HG03025 (cell line): Measurements from ENCODE around the gene GINS2.

Source experiments
- ATAC-seq: cut with Tn5 transposase; IDR thresholded peaks from one replicate; pipeline ENCODE4 v1.9.1; 2021; ENCODE audit warnings: mild to moderate bottlenecking, moderate library complexity; ENCODE audit not compliant: unreplicated experiment, low FRiP score

GINS2 gene

DNA sequence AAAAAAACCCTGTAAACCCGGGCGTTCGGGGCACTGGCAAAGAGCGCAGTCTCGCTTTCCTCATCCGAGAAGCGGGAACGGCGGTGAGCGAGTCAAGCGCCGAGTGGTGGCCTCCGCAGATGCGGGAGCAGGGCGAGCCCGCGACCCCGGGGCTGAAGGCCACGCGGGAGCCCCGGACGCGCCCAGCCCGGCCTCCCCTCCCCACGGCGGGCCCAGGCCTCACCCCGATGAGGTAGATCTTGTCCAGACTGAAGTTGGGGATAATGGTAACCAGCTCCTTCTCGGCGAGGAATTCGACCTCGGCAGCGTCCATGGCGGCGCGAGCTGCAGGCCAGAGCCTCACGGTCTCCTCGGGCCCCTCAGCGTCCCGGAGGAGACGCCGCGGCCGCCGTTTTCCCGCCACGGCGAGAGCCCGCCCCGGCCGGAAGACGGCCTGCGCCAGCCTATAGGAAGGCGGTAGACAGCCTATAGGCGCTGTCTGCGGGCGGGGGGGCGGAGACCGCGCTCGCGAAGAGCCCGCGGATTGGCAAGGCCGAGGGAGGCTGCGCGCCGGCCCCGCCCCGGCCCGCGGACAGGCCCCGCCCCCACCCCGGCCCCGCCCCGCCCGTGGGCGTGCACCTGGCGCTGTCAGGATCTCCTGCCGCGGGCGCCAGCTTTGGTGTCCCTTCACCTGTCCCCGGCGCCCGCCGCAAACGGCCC lies at the start of gene GINS2:
TSS of gene GINS2 (minus strand) at position 369 of the 699 bp plus-strand sequence. CDS start at position 313, 56 bp downstream.
- peak; percentile 88 for ATAC-seq

GRCh38 chr16:85736921-85737320 lies 48.2 kb upstream of the GINS2 start:
- no peak for ATAC-seq

DNA sequence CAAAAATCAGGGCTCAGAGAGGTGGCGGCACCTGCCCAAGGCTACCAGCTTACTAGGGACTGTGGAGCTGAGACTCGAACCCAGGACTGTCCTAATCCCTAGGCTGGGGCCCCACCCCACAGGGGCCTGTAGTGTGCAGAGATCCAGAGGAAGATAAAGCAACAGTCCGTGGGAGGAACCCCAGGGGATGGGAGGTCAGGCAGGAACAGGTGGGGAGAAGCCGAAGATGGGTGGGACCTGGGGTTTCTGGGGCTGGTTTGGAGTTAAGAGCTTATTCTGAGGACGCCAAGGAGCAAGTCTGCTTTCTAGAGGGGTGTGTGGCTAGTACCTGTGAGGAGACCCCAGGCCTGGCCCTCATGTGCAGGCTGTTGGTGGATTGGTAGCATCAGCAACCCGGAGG lies 47.2 kb upstream of the GINS2 start:
- ATAC-seq, result no peak

GRCh38 chr16:85735225-85735635 lies 46.5 kb upstream of the GINS2 start:
- peak; percentile 62 for ATAC-seq

DNA sequence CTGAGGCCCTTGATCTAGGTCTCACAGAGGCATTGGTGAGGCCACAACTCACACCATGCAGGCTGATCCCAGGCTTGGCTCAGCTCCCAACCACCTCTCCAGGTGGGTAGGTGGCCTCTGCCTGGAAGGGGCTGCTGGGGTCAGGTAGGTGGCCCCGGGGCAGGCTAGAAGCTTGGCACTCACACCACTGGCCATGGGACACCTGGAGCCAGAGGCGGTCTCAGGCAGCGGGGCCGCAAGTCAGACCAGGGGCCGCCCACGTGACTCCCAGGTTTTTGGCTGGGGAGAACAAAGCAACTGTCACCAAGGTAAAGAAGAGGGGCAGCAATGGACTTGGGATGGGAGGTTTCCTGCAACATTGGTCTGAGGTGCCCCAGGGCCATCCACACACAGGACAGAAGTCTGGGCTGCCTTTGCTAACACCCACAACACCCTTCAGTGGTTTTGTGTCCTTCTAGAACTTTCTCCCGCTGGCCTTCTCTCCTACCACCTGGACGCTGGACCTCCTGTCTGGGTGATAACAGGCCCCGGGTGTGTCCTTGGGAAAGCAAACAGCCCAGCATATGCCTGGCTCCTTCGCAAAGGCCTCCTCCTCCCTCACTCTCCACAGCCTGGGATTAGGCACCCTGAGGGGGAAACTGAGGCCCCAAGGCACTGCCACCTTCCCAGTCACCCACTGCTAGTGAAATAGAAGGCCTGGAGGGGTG lies 45.7 kb upstream of the GINS2 start:
- no peak for ATAC-seq

DNA sequence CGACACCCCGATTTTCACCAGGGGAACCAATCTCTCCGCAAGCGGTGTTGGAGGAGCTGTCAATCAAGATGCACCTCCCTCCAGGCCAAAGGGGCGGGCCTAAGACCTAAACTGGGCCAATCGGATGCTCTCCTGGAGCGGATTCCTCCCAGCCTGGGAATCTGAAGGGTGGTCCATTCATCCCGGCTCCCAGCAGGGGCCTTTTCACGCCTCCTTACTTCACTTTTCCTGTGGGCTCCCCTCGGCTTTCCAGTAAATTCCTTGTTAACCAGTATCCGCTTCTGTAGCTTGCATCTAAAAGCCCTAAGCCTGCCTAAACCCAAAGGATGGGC lies 45.1 kb upstream of the GINS2 start:
- ATAC-seq, result no peak

GRCh38 chr16:85733155-85733838 lies 44.5 kb upstream of the GINS2 start:
- ATAC-seq, result no peak

GRCh38 chr16:85731179-85731578 lies 42.4 kb upstream of the GINS2 start:
- ATAC-seq, result no peak

GRCh38 chr16:85730186-85730465 lies 41.4 kb upstream of the GINS2 start:
- ATAC-seq, result no peak

GRCh38 chr16:85729452-85730185 lies 40.9 kb upstream of the GINS2 start:
- no peak for ATAC-seq

DNA sequence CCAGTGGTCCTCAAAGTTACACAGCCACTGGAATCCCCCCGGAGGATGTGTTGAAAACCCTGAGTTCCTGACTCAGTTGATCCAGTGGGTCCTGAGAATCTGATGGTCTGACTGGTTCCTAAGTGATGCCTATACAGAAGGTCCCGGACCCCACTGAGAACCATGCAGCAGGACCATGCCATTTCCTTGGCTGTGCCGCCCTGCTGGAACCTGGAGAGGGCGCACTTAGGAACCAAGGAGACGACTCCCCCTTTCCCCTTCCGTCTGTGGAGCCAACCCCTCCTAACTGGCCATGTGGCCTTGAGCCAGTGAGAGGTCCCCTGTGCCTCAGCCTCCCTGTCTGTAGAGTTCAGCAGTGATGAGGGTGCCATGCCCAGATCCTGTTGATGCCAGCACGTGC lies 40.1 kb upstream of the GINS2 start:
- no peak for ATAC-seq

DNA sequence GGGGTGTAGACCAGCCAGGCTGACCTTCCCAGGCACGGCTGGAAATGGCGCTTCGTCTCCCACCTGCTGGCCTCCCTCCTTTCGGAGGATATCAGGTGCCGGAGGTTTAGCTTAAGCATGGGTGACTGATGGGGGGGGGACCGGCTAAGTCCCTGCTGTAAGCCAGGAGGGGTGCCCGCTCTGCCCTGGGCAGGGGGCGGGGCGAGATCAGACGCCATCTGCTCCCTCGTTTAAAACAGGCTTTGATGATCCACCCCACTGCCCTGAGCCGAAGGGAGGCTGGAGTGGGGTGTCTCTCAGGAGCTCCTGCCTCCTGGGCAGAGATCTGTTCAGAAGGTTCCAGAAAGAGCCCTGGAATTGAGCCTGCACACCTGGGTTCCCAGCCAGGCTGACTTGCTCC lies 36.2 kb upstream of the GINS2 start:
- ATAC-seq, result no peak

DNA sequence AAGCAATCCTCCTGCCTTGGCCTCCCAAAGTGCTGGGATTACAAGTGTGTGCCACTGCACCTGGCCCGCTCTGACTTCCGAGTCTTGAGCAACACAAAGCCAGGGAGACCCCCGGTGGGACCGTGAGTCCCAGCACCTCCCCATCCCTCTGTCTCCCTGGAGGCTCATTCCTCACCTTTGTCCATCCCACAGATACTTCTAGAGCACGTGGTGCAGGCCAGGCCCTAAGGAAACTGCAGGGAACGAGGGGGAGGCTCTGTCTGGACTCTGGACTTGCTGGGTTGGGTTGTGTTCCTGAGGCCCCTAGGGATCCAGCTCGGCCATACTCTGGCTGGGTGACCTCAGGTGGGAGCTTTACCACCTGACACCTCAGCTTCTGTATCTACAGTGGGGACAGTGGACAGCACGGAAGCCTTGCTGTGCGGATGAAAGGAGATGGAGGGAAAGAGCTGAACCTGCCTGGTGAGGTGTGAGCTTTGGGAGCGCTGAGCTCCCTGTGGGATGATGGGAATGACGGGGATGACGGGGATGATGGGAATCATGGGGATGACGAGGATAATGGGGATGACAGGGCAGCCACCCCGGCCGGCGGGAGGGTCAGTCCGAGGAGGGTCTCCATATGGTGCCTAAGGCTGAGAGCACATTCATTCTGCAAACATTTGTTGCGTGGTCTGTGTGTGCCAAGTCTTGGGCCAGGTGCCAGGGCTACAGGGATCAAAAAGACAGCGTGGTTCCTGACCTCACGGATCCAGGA lies 35.5 kb upstream of the GINS2 start:
- ATAC-seq, result no peak

- ATAC-seq, result no peak
Measured at GRCh38 chr16:85722128-85722893, 33.6 kb upstream of the GINS2 start.

DNA sequence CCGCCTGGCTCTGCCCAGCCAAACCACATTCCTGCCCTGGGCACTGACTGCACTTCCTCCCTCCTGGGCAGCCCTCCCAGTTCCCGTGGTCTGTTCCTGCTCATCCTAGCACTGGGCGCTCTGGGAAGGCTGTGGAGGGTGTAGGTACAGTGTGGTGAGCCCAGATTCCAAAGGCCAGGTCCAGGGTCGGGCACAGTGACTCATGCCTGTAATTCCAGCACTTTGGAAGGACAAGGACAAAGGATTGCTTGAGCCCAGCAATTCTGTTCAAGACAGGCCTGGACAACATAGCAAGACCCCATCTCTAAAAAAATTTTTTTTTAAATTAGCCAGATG lies 31.5 kb upstream of the GINS2 start:
- ATAC-seq, result no peak

DNA sequence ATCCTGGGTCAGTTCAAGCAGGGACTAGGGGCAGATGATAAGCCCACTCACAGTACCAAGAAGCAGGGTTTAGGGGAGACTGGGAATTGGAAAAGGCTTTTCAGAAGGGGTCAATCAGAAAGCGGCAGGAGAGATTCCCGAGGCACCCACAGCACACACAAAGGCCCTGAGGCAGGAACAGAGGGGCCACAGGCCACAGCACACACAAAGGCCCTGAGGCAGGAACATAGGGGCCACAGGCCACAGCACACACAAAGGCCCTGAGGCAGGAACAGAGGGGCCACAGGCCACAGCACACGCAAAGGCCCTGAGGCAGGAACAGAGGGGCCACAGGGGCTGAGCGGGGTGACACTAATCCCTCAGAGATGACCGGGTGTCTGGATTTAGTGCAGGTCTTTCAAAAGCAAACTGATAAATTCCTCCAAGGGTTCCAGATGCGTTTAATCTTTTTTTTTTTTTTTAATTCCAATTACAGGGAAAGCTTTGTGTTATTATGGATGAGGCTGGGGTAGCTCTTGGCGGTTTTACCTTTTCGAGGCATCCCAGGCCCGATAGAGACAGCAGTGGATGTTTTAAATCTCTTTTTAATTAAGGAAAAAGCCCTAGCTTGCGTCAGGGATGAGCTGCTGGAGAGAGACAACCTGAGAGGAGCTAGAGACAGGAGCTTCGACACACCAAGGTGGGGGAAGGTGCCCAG lies 31.0 kb upstream of the GINS2 start:
- no peak for ATAC-seq

GRCh38 chr16:85718682-85719081 lies 29.9 kb upstream of the GINS2 start:
- no peak for ATAC-seq

DNA sequence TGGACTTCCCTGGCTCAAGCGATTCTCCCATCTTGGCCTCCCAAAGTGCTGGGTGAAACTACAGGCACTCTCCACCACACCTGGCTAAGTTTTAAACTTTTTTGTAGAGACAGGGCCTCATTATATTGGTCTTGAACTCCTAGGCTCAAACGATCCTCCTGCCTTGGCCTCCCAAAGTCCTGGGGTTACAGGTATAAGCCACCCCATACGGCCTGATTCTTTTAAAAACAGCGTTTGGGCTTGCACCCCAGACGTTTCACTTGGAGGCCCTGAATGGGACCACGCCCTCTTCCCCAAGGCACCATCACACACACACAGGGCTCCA lies 29.4 kb upstream of the GINS2 start:
- no peak for ATAC-seq

- ATAC-seq, result no peak
Measured at GRCh38 chr16:85717393-85718152, 28.8 kb upstream of the GINS2 start.
